Astrocyte of the cerebellum (primary cell): ENCODE results near the gene HARS1.
"Not testable (repeated sequence)": the region's sequence is repeated elsewhere in the genome, so short reads cannot be mapped to it uniquely, and the experiment has no call there.

Experiments used
- DNase-seq: peaks from one replicate; pipeline ENCODE4 v3.0.0-alpha.2; 2011; ENCODE audit warnings: low read depth
- H3K4me3 ChIP-seq: 2 replicates; pipeline ENCODE4 v1.5.1; 2011; ENCODE audit warnings: mild to moderate bottlenecking, low read depth, low read length, moderate library complexity
- CTCF ChIP-seq: IDR thresholded peaks from 2 replicates; pipeline ENCODE4 v1.5.1; 2012; ENCODE audit warnings: low read length, low read depth, moderate library complexity, mild to moderate bottlenecking; ENCODE audit errors: missing control alignments
- in situ Hi-C: cut with HindIII; loops from 2 replicates; pipeline ENCODE4 v1.10.0; 2017; ENCODE audit warnings: low sequenced_read_pairs

Gene HARS1

DNA sequence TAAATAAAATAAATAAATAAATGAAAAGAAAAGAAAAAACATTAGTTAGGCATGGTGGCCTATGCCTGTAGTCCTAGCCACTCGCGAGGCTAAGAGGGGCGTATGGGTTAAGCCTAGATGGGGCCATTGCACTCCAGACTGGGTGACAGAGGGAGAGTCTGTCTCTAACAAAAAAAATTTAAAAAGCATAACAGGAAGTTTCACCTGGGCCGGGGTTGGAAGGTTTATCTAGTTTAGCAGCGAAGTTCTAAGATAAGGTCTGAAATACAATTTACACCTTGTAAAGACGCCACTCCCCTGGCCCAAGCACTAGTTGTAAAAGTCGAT lies 27.1 kb upstream of the HARS1 start:
- in situ Hi-C loops, result no loop called here
- TF ChIP-seq CTCF, result no peak
- no peak for DNase-seq
- H3K4me3 ChIP-seq, result no peak overlapping the region

DNA sequence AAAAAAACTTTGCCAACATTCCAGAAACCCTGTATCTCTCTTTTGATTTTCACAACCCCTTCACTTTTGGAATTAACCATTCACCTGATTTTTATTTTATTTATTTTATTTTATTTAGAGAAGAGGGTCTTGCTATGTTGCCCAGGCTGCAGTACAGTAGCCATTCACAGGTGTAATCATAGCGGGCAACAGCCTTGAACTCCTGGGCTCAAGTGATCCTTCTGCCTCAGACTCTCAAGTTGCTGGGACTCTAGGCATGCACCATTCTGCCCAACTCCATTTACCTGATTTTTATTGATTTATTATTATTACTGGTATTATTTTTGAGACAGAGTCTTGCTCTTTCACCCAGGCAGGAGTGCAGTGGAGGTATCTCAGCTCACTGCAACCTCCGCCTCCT lies 25.1 kb upstream of the HARS1 start:
- H3K4me3 ChIP-seq, in situ Hi-C loops, DNase-seq: not testable (repeated sequence)

- no peak for DNase-seq
- TF ChIP-seq CTCF, result no peak
- in situ Hi-C loops, result no loop called here
- no peak overlapping the region for H3K4me3 ChIP-seq
Observed at GRCh38 chr5:140713562-140714094, 22.5 kb upstream of the HARS1 start.

GRCh38 chr5:140711794-140712193 lies 20.6 kb upstream of the HARS1 start:
- no peak for DNase-seq
- no peak for TF ChIP-seq CTCF
- in situ Hi-C loops, result no loop called here
- no peak overlapping the region for H3K4me3 ChIP-seq

DNA sequence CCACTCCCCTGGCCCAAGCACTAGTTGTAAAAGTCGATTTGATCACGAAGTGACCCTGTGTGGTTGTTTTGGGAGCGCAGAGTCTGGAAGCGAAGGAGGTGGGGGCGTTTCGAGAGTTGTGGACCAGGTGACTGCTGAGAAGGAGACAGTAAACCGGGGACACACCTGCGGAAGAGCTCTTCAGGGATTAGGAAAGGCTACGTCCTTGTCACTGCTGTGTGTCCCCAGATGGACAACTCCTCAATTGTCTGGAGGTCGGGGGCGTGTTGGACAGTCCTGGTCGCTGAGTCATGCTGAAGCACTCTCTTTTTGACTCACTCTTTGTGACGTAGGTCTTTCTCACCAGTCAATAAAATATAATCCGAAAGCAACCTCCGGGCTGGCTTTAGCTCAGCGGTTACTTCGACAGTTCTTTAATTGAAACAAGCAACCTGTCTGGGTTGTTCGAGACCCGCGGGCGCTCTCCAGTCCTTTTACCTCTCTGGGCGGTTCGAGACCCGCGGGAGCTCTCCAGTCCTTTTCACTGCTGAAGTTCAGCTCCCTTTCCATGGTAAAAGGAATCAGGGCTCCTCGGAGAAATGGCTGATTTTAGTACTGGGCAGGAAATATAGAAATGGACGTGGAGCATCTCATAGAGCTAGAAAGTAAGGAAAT lies 19.9 kb upstream of the HARS1 start:
- DNase-seq, result peak; percentile 94
- H3K4me3 ChIP-seq, result peak overlapping the region; percentile 66
- TF ChIP-seq CTCF, result no peak
- in situ Hi-C loops, result no loop called here

GRCh38 chr5:140708787-140709186 lies 17.6 kb upstream of the HARS1 start:
- in situ Hi-C loops, DNase-seq, H3K4me3 ChIP-seq: not testable (repeated sequence)

DNA sequence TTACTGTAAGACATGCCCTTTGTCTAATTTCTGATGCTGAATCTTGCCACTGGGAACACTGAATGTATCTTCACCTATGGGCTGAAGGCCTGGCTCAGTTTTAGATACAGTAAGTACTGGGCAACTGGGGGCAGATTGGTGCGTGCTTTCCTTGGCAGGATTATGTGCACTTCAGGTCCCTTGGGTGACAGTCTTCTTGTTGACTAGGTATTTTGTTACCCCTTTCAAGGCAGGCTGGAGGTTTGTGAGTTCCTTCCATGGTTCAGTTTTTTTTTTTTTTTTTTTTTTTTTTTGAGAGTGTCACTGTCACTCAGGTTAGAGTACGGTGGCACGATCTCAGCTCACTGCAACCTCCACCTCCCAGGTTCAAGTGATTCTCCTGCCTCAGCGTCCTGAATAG lies 16.6 kb upstream of the HARS1 start:
- DNase-seq, result no peak
- in situ Hi-C loops, result no loop called here
- TF ChIP-seq CTCF, result no peak
- H3K4me3 ChIP-seq, result no peak overlapping the region
